Measurements from ENCODE around the gene DOCK3.
"Not testable (repeated sequence)": the region's sequence is repeated elsewhere in the genome, so short reads cannot be mapped to it uniquely, and the experiment has no call there.

DOCK3 gene

DNA sequence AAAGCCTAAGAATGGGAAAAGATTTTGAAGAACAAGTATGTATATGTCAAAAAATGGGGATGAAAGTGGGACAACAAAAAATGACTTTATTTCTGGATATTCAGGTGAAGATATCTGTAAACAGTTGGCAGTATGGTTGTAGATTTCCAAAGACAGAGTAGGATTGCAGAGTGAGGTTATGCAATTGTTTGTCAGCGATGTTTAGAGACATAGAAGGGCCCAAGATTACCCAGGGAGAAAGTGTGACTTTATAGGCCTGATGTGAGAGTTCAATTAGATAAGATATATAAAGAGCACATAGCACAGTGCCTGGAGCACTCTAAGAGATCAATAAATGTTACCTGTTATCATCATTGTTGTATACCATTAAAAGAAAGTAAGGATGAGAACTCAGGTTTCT, 319.8 kb downstream of the DOCK3 start:
- DNase-seq, result no peak

DNA sequence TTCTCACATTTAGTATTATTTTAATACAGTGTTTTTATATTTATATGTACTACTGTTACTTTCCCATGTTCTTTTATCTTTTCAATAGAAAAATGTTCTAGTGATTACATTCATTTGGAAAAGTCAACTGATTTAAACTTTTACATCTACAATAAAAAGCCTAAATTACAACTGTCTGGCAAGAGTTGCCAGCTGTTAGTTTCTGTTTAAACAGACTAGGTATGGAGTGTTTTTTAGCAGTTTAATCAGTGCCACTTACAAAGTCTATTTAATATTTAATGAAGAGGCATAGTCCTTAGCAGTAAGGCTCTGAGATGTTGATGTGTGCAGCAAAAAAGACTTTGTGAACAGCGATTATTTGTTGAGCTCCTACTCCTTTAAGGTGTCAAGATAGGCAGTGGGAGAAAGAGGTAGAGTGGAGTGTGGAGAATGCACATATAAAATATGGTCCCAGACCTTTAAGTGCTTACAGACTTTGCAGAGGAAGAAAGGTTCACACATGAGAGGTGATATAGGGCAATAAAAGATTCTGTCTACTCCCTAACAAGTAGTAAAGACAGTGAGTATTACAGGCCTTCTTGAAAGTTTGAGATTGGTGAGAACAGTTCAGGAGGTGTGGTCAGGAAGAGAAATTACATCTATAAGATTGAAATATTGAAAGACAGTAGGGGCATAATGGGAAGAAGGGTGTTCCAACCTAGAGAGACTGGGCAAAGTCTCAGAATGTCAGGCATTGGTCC, 320.5 kb downstream of the DOCK3 start:
- DNase-seq, result no peak

DNA sequence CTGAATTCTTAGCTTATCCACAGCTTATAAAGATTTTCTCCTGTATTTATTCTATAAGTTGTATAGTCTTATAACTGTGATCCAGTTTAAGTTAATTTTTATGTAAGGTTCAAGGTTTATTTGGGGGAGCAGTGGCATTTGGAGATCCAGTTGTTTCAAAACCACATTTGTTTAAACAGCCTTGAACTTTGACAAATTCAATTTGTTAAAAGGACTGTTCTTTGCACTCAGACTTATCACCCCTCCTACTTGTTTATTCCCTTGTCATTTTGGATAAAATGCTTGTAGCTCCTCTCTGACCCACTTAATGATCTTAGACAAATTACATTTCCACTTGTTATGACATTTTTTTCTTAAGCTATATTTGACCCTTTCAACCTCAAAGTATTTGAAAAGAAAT, 327.8 kb downstream of the DOCK3 start:
- DNase-seq, result no peak

DNA sequence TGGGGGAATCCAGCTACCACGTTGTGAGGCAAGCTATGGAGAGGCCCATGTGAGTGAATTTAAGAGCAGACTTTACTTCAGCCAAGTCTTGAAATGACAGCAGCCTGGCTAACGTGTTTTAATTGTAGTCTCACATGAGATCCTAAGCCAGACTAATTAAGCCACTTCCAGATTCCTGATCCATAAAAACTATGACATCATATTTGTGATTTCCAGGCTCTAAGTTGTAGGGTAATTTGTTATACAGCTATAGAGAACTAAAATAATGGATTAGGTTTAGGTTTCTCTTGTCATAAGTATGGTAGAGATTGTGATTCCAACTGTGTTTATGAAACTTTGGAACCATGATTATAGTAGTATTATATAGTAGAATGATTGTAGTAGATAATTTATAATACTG, 329.5 kb downstream of the DOCK3 start:
- DNase-seq, result no peak

DNA sequence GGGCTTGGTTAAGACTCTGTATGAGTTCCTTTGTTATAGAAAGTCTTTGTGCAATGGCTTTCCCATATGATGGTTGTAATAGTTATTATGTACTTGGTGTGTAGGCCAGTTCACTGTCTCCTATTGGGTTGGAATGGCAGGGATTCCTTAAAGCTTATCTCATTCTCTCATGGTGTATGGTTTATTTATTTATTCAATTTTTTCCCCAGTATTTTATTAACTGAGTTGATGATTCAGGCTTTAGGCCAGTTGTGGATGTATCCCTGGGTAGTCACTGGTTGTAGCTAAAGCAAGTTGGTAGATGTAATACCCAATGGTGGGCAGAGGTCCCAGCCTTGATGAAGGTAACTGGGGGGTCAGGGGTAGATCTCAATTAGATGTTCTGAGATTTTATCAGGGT, 349.4 kb downstream of the DOCK3 start:
- DNase-seq, result no peak

DNA sequence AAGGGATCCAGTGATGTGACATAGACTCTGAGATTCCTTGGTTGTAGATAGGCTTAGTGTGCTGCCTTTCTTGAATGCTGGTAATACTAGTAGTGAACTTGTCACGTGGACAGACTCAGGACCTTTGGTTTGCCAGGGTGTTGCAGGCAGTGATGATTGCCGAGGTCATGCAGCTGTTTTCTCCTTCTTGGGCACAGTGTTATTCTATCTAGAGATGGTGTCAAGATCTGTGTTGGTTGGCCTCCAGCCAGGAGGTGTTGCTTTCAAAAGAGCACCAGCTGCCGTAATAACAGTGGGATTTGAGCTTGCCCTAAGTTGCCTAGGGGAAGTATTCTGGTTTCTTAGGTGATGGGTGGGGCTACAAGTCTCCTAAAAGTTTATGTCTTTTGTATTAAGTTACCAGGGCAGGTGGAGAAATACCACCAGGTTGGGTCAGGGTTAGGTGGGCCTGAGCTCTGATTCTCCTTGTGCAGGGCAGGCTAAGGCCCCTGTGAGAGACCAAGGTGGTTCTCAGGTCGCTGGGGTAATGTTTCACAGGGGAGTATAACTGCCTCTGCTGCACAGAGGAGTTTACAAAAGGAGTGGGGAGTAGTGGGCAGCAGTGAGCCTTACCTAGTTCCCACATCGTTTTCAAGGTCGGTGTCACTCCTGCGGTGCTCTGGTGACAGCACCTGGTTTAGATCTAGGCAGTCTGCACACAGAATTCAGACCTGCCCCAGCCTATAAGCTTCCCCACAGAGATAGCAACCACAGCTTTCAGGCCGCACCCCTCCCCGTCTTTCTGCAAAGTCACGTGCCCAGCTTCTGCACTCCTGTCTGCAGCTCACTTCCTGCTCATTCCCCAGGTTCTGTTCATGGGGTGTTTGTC, 350.3 kb downstream of the DOCK3 start:
- DNase-seq, result peak; percentile 57

DNA sequence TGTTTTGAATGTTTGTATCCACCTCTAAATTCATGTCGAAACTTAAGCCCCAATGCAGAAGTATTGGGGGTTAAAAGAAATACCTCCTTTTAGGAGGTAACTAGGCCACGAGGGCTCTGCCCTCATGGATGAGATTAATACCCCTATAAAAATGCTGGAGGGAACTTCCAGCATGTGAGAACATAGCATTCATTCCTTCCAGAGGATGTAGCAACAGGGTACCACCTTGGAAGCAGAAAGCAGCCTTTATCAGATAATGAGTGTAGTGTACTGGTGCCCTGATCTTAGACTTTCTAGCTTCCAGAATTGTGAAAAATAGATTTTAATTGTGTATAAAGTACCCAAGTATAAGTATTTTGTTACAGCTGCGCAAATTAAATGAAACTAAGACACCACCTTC, 356.9 kb downstream of the DOCK3 start:
- no peak for DNase-seq

DNA sequence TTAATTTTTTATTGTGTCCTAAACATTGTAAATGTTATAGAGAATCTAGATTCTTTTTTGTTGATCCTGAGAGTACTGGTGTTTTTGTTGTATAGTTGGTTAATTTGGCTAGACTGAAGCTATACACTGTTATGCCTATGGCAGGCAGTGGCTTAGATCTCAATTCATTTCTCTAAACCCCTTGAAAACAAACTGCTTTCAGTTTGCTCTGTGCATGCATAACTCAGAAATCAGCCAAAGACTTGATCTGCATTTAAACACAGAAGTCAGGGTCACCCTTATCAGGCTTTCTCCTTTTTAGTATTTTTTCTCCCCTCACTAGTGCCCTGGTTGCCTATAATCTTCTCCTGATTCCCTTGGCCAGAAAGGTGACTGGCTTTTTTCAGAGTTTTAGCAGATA, 360.9 kb downstream of the DOCK3 start:
- DNase-seq, result no peak

DNA sequence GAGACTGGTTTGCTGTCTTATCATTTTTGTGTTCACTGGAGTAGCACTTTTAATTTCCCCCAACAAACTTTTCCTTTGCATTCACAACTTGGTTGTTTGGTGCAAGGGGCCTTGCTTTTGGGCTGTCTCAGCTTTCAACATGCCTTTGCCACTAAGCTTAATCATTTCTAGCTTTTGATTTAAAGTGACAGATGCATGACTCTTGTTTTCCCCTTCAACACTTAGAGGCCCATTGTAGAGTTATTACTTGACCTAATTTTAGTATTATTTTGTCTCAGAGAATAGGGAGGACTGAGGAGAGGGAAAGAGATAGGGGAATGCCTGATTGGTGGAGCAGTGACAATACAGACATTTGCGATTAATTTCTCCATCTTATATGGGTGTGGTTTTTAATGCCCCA, 370.3 kb downstream of the DOCK3 start:
- DNase-seq, result no peak

DNA sequence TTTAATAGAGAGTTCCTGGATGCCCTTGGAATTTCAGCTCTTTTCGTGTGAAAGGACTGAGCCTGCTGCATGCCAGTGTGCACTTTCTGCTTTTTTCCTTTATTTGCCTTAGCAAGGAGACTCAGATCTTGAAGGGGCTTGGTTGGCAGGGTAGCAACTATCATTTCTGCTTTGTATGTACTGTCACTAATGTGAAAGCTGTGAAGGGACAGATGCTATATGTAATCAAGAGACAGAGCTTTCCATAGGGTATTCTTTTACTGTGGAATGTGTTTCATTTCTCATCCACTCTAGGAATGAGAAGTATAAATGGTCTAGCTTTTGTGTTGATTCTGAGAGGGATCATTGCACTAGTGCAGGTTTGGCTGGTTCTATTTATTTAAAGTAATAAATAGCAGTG, 377.8 kb downstream of the DOCK3 start:
- DNase-seq, result no peak

DNA sequence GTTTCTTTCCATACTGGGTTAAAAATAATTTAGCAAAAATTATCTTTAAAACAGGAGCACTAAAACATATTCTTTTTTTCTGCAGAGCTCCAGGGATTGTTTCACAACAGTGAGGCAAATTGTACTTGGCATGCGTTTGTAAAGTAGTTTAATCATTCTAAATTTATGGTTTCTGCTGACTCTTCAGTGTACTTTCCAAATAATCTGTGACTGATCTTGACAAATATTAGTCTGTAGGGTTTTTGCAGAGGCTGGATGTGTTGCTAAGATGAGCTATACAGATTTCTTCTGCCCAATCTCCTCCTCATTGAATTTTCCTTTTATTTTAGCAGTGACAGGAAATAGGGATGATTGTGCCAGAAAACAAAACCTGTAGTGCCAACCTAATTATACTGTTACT, 382.4 kb downstream of the DOCK3 start:
- no peak for DNase-seq

DNA sequence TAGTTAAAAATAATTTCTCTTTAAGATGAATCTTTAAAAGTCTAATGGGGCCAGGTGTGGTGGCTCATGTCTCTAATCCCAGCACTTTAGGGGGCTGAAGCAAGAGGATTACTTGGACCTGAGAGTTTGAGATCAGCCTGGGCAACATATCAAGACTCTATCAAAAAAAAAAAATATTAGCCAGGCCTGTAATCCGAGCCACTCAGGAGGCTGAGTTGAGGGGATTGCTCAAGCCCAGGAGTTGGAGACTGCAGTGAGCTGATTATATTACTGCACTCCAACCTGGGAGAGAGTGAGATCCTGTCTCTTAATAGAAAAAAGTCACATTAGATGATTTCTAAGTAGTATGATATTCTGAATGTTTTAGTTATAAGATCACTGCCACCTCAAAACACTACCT, 388.3 kb downstream of the DOCK3 start:
- DNase-seq, result no peak

DNA sequence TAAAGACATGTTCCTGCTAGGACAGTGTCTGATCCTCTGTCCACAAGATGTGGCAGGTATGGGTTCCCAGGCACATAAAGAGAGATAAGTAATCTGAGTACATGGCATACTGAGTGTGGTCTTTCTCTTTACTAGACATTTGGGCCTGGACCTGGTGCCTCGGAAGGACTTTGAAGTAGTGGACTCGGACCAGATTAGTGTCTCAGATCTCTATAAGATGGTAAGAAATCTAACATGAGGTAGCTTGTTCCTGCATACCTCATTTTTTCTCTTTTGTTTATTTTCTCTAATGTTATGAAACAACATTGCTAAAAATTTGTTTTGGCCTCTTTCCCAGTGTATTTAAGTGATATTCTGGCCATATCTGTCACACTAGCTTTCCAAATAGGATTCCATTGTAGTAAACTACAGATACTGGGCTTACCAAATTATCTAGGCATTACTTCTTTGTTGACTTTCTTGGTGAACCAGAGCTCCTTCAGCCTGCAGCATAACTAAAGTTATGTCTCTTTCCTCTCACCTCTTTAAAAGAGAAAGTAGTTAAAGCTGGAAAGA, 400.6 kb downstream of the DOCK3 start:
- DNase-seq, result no peak

DNA sequence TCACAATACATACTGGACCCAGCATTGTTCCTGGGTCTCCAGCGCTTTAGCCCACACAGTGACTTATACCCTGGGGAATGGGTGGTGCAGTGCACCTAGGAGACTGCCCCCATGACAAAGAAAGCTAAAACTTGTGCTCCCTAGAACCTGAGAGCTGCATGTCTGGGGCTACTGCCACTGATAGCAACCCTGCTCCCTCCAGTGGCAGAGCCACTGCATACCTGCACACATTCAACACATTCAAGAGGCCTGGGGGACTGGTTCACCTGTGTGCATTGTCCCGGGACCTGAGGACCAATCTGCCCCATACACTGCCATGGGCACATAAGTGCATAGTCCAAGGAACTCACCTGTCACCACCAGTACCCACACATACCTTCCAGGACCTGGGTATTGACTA, 407.6 kb downstream of the DOCK3 start:
- no peak for DNase-seq

DNA sequence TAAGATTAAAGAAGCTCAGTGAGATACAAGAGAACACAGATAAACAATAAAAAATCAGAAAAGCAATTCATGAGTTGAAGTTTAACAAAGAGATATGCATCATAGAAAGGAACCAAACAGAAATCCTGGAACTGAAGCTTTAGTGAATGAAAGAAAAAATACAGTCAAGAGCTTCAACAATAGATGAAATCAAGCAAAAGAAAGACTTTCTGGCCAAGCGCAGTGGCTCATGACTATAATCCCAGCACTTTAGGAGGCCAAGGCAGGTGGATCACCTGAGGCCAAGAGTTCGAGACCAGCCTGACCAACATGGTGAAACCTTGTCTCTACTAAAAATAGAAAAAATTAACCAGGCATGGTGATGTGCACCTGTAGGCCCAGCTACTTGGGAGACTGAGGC, 408.8 kb downstream of the DOCK3 start:
- no peak for DNase-seq

DNA sequence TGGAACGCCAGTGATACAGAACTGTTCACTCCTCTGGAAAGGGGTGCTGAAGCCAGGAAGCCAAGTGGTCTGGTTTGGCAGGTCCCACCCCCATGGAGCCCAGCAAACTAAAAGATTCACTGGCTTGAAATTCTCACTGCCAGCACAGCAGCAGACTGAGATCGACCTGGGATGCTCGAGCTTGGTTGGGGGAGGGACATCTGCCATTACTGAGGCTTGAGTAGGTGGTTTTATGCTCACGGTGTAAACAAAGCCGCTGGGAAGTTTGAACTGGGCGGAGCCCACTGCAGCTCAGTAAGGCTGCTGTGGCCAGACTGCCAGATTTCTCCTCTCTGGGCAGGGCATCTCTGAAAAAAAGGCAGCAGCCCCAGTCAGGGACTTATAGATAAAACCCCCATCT, 417.4 kb downstream of the DOCK3 start:
- DNase-seq, result not testable (repeated sequence)

DNA sequence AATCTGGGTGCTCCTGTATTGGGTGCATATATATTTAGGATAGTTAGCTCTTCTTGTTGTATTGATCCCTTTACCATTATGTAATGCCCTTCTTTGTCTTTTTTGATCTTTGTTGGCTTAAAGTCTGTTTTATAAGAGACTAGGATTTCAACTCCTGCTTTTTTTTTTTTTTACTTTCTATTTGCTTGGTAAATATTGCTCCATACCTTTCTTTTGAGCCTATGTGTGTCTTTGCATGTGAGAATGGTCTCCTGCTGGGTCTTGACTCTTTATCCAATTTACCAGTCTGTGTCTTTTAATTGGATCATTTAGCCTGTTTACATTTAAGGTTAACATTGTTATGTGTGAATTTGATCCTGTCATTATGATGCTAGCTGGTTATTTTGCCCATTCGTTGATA, 420.1 kb downstream of the DOCK3 start:
- not testable (repeated sequence) for DNase-seq

DNA sequence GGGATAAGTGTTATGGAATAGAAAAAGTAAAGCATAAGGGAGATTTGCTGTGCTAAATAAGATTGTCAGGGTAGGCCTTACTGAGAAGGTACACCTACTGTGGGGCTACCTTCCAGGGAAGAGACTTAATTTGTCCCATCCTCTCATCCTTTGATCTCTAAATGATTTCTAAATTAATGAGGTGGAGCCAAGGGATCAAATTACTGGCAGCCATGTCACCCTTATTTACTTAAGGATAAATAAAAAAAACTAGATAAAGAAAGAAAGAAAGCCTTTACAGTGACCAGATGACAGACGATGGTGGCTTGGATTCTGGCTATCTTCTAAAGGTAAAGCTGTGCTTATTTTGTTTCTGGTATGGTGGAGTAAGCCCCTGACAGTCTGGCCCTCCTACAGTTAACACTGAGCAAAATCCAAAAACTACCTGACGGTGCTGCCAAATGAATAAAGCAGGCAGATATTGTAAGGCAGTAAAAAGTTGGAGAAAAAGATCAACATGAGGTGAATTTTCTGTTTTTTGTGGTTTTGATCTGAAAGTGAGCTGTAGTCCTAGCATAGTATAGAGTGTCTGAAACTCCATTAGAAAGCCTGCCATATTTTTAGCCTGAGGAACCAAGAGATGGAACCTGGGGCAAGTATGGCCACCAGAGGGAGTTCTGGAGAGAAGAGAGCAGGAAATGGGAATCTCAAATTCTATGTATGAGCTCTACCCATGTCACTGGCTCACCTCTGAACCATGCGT, 425.2 kb downstream of the DOCK3 start:
- DNase-seq, result no peak

DNA sequence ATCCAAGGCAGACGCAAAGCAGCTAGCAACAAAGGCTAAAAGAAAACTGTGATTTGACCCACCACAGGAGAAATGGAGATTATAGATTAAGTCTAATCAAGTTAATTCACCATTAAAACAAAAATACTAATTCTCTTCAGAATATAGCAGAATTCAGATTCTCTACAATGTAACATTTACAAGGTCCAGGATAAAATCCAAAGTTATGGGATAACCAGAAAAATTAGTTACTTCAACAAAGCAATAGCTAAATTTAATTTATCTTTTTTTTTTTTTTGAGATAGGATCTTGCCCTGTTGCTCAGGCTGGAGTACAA, 425.8 kb downstream of the DOCK3 start:
- no peak for DNase-seq

DNA sequence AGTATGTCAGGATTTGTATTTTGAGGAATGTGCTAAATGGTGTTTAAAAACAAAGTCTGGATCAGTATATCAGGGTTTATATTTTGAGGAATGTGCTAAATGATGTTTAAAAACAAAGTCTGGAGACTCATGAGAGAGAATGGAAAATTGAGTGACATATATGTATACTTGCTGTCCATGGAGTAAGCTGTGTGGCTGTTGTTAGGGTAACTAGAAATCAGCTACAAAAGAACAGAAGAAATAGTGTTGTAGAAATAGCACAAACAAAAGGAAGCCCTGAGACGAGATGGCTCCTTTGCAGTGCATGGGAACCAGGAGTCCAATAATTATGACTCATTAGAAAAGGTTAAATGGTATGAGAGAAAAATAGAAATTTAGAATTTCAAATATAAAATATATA, 427.7 kb downstream of the DOCK3 start:
- DNase-seq, result no peak

DNA sequence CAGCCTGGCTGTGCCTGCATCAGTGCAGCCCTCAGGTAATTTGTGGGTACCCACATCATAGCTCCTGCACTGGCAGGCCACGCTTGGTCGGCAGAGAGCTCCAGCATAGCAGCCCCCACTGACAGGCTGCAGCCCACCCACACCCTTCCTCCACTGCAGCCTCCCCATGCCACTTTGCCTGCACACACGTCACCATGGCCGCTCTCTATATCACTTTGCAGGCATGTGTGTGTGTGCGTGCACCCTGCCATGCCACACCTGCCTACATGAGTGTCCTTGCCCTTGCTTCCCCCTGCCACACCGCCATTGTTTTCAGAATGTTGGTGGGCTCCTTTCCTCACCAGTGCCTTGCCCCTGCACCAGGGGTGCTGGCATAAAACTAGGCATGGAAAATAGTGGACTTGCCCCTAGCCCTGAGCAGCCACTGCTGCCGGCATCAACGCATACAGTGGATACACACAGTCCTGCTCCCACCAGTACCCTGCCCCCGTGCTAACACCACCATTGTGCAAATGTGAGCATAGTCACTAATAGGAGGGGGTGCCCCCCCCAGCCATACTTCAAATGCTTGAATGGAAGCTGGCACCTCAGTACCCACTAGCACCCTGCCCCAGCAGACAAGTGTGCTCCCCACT, 431.6 kb downstream of the DOCK3 start:
- no peak for DNase-seq

DNA sequence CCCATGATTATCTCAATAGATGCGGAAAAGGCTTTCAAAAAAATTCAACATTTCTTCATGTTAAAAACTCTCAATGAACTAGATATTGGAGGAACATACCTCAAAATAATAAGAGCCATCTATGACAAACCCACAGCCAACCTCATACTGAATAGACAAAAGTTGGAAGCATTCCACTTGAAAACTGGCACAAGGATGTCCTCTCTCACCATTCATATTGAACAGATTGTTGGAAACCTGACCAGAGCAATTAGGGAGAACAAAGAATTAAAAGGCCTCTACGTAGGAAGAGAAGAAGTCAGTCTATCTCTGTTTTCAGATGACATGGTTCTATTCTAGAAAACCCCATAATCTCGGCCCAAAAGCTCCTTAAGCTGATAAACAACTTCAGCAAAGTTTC, 435.9 kb downstream of the DOCK3 start:
- DNase-seq, result no peak

DNA sequence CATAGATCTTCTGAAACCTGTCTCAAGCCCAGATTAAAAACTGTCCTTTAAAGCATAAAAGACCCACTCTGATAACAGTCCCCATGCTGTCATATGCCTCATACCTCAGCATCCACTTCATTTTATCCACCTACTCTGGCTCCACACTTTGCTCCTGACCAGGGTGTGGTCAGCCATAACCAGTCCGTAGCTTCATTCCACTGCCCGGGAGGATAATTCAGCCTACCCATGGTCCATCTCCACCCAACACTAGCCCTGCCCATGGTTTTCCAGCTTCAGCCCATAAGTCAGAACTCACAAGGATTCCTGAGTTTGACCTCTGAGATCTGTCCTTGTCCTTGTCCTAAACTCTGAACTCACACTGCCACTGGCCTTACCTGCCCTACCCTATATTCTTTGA, 448.2 kb downstream of the DOCK3 start:
- no peak for DNase-seq
